Neural cell (in vitro differentiated cells): ENCODE results near the gene KLHL11. TPM values are rescaled to one million over a fixed set of nuclear protein-coding genes. Genes with fewer than 3 reads are reported as not detected.

ENCODE experiments used
- H2AFZ ChIP-seq: fragments of 200-600, 300-800 bp; sonication (generic), shearing (Covaris generic); 2 replicates; pipeline ENCODE4 v1.6.0; 2014; ENCODE audit warnings: low read depth, mild to moderate bottlenecking, antibody characterized with exemption, low read length, moderate library complexity
- H3F3A ChIP-seq: fragments of 200-600 bp; shearing (Covaris generic); 2 replicates; pipeline ENCODE4 v1.6.1; 2016; ENCODE audit warnings: mild to moderate bottlenecking, moderate library complexity, mixed read lengths, antibody characterized with exemption, low read length; ENCODE audit not compliant: insufficient read depth, poor library complexity, severe bottlenecking
- H3K27ac ChIP-seq: fragments of 200-600, 300-800 bp; sonication (generic), shearing (Covaris generic); 2 replicates; pipeline ENCODE4 v1.5.1; 2014; ENCODE audit warnings: mild to moderate bottlenecking, low read length, moderate library complexity
- H3K27me3 ChIP-seq: fragments of 300-800, 200-600 bp; sonication (generic), shearing (Covaris generic); 2 replicates; pipeline ENCODE4 v1.6.0; 2014; ENCODE audit warnings: mild to moderate bottlenecking, low read depth, low read length, moderate library complexity; ENCODE audit not compliant: insufficient read depth
- H3K36me3 ChIP-seq: fragments of 300-800, 200-600 bp; sonication (generic), shearing (Covaris generic); 2 replicates; pipeline ENCODE4 v1.5.1; 2014; ENCODE audit warnings: mild to moderate bottlenecking, antibody characterized with exemption, low read length, moderate library complexity; ENCODE audit not compliant: insufficient read depth
- H3K4me2 ChIP-seq: fragments of 300-800, 200-600 bp; sonication (generic), shearing (Covaris generic); 2 replicates; pipeline ENCODE4 v1.6.0; 2014; ENCODE audit warnings: mild to moderate bottlenecking, low read length
- H3K4me3 ChIP-seq: fragments of 300-800, 200-600 bp; sonication (generic), shearing (Covaris generic); 2 replicates; pipeline ENCODE4 v1.5.1; 2014; ENCODE audit warnings: mild to moderate bottlenecking, low read length, moderate library complexity
- H3K79me2 ChIP-seq: fragments of 200-600 bp; shearing (Covaris generic); replicated peaks from 2 replicates; pipeline ENCODE4 v1.6.0; 2014; ENCODE audit warnings: mild to moderate bottlenecking, low read length, moderate library complexity; ENCODE audit not compliant: insufficient read depth
- H3K9ac ChIP-seq: fragments of 300-800, 200-600 bp; sonication (generic), shearing (Covaris generic); 2 replicates; pipeline ENCODE4 v1.6.1; 2016; ENCODE audit warnings: mild to moderate bottlenecking, low read length, mixed read lengths
- H3K9me2 ChIP-seq: fragments of 200-600 bp; shearing (Covaris generic); 2 replicates; pipeline ENCODE4 v1.6.1; 2016; ENCODE audit warnings: mild to moderate bottlenecking, low read length, mixed read lengths; ENCODE audit not compliant: insufficient read depth
- H3K9me3 ChIP-seq: fragments of 200-600, 300-800 bp; sonication (generic), shearing (Covaris generic); 2 replicates; pipeline ENCODE4 v1.6.1; 2016; ENCODE audit warnings: mild to moderate bottlenecking, mixed run types, low read length, moderate library complexity, mixed read lengths
- H4K20me1 ChIP-seq: fragments of 200-600 bp; shearing (Covaris generic); 2 replicates; pipeline ENCODE4 v1.6.1; 2016; ENCODE audit warnings: mild to moderate bottlenecking, mixed run types; ENCODE audit not compliant: insufficient read depth
- CTCF ChIP-seq: fragments of 450-650 bp; IDR thresholded peaks from 2 replicates; pipeline ENCODE4 v1.5.1; 2014; ENCODE audit warnings: antibody characterized with exemption, mild to moderate bottlenecking, moderate library complexity; ENCODE audit not compliant: poor library complexity, severe bottlenecking
- EP300 ChIP-seq: fragments of 450-650 bp; conservative IDR thresholded peaks from 2 replicates; pipeline ENCODE4 v1.6.1; 2014; ENCODE audit warnings: antibody characterized with exemption, mild to moderate bottlenecking, moderate library complexity; ENCODE audit not compliant: poor library complexity, severe bottlenecking
- EZH2 ChIP-seq: fragments of 200-600, 300-800 bp; shearing (Covaris generic), sonication (generic); IDR thresholded peaks from 2 replicates; pipeline ENCODE4 v1.6.1; 2014; ENCODE audit warnings: antibody characterized with exemption, low read length, borderline replicate concordance, mild to moderate bottlenecking; ENCODE audit not compliant: insufficient read depth, poor library complexity, severe bottlenecking
- MXI1 ChIP-seq: fragments of 450-650 bp; conservative IDR thresholded peaks from 2 replicates; pipeline ENCODE4 v1.6.1; 2014; ENCODE audit warnings: antibody characterized with exemption, mild to moderate bottlenecking; ENCODE audit not compliant: poor library complexity, severe bottlenecking
- POLR2AphosphoS5 ChIP-seq: IDR thresholded peaks from 2 replicates; pipeline ENCODE4 v1.6.1; 2012
- RAD21 ChIP-seq: fragments of 450-650 bp; conservative IDR thresholded peaks from 2 replicates; pipeline ENCODE4 v1.6.1; 2014; ENCODE audit warnings: antibody characterized with exemption, mild to moderate bottlenecking, moderate library complexity
- SMC3 ChIP-seq: fragments of 450-650 bp; conservative IDR thresholded peaks from 2 replicates; pipeline ENCODE4 v1.6.1; 2014; ENCODE audit warnings: antibody characterized with exemption, mild to moderate bottlenecking, moderate library complexity; ENCODE audit not compliant: poor library complexity
- TAF1 ChIP-seq: IDR thresholded peaks from 2 replicates; pipeline ENCODE4 v1.6.1; 2012; ENCODE audit warnings: low read depth
- polyA plus RNA-seq: library from polyadenylated mRNA; depleted of rRNA; stranded (reverse); fragments of >200 nt; gene quantifications from 2 replicates; pipeline ENCODE4 v1.2.3, GENCODE V29; 2014
- TF ChIP-seq, protein P1 (sequence below): IDR thresholded peaks from 2 replicates; pipeline ENCODE4 v1.6.1; 2012; ENCODE audit warnings: borderline replicate concordance

Gene KLHL11
- polyA plus RNA-seq, 1 donor from 2014 or later, result 30.3 TPM

GRCh38 chr17:41912925-41913324 lies 47.7 kb upstream of the KLHL11 start:
- no peak overlapping the region for H3K9ac ChIP-seq
- peaks cover 57% of the 10 kb centered on the region for H3K79me2 ChIP-seq
- H3K9me3 ChIP-seq, result no peaks in the 10 kb centered on the region
- H3K36me3 ChIP-seq, result peaks cover 6% of the 10 kb centered on the region
- H3K4me2 ChIP-seq, result no peak overlapping the region
- no peaks in the 10 kb centered on the region for H3F3A ChIP-seq
- H3K9me2 ChIP-seq, result no peaks in the 10 kb centered on the region
- H4K20me1 ChIP-seq, result peaks cover 8% of the 10 kb centered on the region
- H3K27ac ChIP-seq, result no peak overlapping the region
- TF ChIP-seq EZH2, result no peak
- no peak for TF ChIP-seq POLR2AphosphoS5
- no peak for TF ChIP-seq TAF1
- TF ChIP-seq, protein P1, sequence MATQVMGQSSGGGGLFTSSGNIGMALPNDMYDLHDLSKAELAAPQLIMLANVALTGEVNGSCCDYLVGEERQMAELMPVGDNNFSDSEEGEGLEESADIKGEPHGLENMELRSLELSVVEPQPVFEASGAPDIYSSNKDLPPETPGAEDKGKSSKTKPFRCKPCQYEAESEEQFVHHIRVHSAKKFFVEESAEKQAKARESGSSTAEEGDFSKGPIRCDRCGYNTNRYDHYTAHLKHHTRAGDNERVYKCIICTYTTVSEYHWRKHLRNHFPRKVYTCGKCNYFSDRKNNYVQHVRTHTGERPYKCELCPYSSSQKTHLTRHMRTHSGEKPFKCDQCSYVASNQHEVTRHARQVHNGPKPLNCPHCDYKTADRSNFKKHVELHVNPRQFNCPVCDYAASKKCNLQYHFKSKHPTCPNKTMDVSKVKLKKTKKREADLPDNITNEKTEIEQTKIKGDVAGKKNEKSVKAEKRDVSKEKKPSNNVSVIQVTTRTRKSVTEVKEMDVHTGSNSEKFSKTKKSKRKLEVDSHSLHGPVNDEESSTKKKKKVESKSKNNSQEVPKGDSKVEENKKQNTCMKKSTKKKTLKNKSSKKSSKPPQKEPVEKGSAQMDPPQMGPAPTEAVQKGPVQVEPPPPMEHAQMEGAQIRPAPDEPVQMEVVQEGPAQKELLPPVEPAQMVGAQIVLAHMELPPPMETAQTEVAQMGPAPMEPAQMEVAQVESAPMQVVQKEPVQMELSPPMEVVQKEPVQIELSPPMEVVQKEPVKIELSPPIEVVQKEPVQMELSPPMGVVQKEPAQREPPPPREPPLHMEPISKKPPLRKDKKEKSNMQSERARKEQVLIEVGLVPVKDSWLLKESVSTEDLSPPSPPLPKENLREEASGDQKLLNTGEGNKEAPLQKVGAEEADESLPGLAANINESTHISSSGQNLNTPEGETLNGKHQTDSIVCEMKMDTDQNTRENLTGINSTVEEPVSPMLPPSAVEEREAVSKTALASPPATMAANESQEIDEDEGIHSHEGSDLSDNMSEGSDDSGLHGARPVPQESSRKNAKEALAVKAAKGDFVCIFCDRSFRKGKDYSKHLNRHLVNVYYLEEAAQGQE, result no peak
- TF ChIP-seq RAD21, result no peak
- TF ChIP-seq MXI1, result no peak
- no peak for TF ChIP-seq EP300
- TF ChIP-seq CTCF, result no peak
- TF ChIP-seq SMC3, result no peak
- H3K27me3 ChIP-seq, result no peaks in the 10 kb centered on the region
- no peak overlapping the region for H2AFZ ChIP-seq
- no peak overlapping the region for H3K4me3 ChIP-seq

DNA sequence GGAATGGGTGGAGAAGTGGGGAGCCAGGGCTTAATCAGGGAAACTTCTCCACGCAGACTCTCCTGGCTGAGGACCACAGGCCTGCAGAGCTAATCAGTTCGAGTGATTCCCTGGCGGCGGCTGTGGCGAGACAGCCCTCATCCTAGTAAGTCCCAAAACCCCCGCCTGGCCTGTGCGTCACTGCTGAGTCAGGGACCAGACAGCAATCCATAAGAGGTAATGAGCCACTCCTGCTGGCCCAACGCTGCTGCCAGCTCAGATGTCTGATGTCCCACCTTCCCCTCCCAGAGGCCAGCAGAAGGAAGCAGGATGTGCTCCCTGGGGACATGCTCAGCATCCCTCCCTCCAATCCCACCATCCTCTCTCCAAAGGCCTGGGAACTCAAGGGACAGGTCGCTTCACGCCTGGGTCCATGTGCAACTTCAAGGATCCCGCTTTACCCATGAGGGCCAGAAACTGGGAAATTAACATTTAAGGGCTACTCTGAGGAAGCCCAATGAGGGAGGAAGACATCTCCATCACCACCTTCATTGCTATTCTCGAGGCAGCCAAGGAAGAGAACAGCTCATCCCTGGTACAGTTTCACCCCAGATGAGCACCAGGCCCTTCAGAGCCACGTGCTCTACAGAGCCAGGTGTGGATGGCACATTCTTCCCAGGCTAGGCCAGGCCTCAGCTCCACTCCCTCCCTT lies 45.6 kb upstream of the KLHL11 start:
- H3K27me3 ChIP-seq, result no peaks in the 10 kb centered on the region
- peaks cover 6% of the 10 kb centered on the region for H3K36me3 ChIP-seq
- no peak overlapping the region for H3K27ac ChIP-seq
- TF ChIP-seq MXI1, result no peak
- TF ChIP-seq, protein P1, result no peak
- no peak for TF ChIP-seq CTCF
- no peak for TF ChIP-seq RAD21
- no peak for TF ChIP-seq POLR2AphosphoS5
- no peak for TF ChIP-seq EP300
- no peak for TF ChIP-seq EZH2
- no peak for TF ChIP-seq TAF1
- TF ChIP-seq SMC3, result no peak
- H4K20me1 ChIP-seq, result peaks cover 3% of the 10 kb centered on the region
- H3K4me2 ChIP-seq, result no peak overlapping the region
- no peak overlapping the region for H2AFZ ChIP-seq
- H3K9ac ChIP-seq, result no peak overlapping the region
- H3K79me2 ChIP-seq, result peaks cover 37% of the 10 kb centered on the region
- no peaks in the 10 kb centered on the region for H3F3A ChIP-seq
- no peak overlapping the region for H3K4me3 ChIP-seq
- no peaks in the 10 kb centered on the region for H3K9me3 ChIP-seq
- H3K9me2 ChIP-seq, result no peaks in the 10 kb centered on the region
